ENCODE results near the gene SASS6.

The SASS6 gene

GRCh38 chr1:100038660-100039287 is 94.0 kb downstream of the SASS6 start:
- DNase-seq: peak; percentile 31

- DNase-seq: peak; percentile 78
These were observed 94.6 kb downstream of the SASS6 start for GRCh38 chr1:100037927-100038659.

GRCh38 chr1:100037656-100037926 is 95.1 kb downstream of the SASS6 start:
- DNase-seq: no peak

DNA sequence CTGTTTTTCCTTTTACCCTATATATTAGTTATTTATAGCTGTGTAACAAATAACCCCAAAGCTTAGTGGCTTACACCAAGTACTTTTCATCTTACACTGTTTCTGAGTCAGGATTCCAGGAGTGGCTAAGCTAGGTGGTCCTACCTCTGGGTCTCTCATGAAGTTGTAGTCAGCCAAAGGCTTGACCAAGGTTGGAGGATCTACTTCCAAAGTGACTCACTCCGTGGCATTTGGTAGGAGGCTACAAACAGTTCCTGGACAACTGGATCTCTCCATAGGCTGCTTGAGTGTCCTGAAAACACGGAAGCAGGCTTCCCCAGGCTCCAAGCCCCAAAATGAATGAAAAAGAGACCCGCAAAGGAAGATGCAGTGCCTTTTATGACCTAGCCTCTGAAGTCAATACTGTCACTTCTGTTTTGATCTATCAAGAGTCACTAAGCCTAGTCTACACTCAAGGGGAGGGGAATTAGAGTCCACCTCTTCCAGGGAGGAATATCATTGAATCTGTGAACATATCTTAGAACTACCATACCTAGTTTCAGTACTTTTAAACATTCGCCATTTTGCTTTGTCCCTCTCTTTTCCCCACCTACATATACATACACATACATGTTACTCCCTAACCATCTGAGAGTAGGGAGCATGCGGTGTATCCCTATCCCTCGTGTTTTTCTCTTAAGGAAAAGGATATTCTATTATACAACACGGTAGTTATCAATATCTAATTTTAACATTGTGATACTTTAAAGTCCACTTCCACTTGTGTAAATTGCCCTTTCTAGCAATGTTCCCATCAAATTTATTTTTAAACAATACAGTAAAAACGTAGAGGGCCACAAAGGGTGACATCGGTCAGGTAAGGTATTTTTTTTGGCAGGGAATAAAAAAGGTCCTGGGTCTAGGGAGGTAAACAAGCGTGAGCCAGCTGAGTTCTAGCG is 95.7 kb downstream of the SASS6 start:
- DNase-seq: peak; percentile 13

GRCh38 chr1:100035214-100035613 is 97.5 kb downstream of the SASS6 start:
- DNase-seq: no peak

- peak; percentile 25 for DNase-seq
These were observed 98.3 kb downstream of the SASS6 start for GRCh38 chr1:100034470-100034869.

Data from NCI-H446 treated with DMSO at 0.1 percent for 48 hours (cell line).